CMK (cell line): Measurements from ENCODE around the gene B9D2.

ENCODE experiments used
- DNase-seq: peaks from one replicate; pipeline ENCODE4 v3.0.0-alpha.2; 2010; ENCODE audit warnings: low read depth

Gene B9D2

GRCh38 chr19:41308450-41309179 is 55.3 kb downstream of the B9D2 start:
- DNase-seq, result no peak

GRCh38 chr19:41307954-41308449 is 55.9 kb downstream of the B9D2 start:
- no peak for DNase-seq

GRCh38 chr19:41307090-41307875 is 56.7 kb downstream of the B9D2 start:
- DNase-seq, result no peak

- DNase-seq, result no peak
Measured at GRCh38 chr19:41305927-41306793, 57.8 kb downstream of the B9D2 start.

GRCh38 chr19:41304706-41305483 is 59.1 kb downstream of the B9D2 start:
- no peak for DNase-seq
